RCC 7860 (cell line): Measurements from ENCODE around the gene AKAP1.
A peak's percentile ranks its signal among the peaks of the same experiment; 100 is the strongest.
"Not testable (repeated sequence)": the region's sequence is repeated elsewhere in the genome, so short reads cannot be mapped to it uniquely, and the experiment has no call there.

ENCODE experiments used
- DNase-seq: peaks from one replicate; pipeline ENCODE4 v3.0.0-alpha.2; 2015; ENCODE audit warnings: low spot score
- FAIRE-seq: peaks from 2 replicates; lab custom pipeline; 2012; peaks lifted over from hg19 to GRCh38; lab: Jason Lieb, UNC

The AKAP1 gene

DNA sequence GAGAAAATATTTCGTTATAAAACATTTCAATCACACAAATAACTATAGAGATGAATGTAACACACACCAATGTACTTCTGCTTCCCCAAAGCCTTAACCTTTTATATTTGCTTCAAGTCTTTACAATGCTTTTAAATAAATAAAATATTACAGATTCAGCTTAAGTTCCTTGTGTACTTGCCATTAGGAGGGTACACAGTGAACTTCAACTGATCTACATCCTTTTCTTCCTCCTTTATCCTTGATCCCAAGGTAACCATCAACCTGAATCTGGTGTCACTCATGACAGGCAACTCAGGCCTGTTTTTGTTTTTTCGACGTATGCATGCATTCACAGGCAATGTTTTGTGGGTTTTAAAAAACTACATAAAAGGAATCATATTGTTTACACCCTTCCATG is 9.3 kb upstream of the AKAP1 start:
- no peak for DNase-seq
- FAIRE-seq: no peak

DNA sequence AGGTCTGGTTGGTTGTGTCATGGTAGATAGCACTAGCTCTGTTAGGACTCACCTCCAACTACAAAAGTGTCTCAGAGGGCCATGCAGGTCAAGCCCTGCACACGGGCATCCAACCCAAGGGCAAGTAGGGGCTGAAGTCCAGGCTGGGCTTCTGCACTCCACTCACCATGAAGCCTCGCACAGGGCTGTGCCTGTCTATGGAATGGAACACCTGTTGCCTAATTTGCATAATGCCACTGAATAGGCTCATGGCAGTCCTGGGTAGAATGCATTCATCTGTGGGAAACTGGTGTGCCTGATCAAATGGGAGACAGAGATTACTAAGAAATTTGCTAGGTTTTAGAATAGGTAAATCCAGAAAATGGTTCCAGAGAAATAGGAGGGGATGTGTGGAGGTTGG is 8.0 kb upstream of the AKAP1 start:
- DNase-seq: no peak
- no peak for FAIRE-seq

DNA sequence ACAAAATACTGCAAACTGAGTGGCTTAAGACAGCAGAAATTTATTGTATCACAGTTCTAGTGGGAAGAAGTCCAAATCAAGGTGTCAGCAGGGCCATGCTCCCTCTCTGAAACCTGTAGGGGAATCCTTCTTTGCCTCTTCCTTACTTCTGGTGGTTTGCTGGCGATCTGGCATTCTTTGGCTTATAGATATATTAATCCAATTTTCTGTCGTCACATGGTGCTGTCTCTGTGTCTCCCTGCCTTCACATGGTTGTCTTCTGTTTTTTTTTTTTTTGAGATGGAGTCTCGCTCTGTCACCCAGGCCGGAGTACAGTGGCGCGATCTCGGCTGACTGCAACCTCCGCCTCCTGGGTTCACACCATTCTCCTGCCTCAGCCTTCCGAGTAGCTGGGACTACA is 6.8 kb upstream of the AKAP1 start:
- DNase-seq: no peak
- no peak for FAIRE-seq

DNA sequence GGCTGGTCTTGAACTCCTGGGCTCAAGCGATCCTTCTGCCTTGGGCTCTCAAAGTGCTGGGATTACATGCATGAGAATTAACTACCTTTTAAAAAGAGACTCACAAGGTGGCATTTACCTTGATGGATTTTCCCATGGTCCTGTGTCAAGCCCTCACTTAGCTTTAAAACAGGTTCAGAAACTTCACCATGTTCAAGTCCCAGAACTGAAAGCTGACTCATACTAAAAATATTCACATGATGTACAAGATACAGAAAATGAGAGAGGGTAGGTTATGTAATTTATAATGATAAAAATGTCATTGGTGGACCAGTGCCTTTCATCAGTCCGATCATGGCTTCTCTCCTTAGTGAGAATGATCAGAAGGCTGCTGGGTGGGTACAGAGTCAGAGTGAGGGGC is 4.3 kb upstream of the AKAP1 start:
- FAIRE-seq: no peak

DNA sequence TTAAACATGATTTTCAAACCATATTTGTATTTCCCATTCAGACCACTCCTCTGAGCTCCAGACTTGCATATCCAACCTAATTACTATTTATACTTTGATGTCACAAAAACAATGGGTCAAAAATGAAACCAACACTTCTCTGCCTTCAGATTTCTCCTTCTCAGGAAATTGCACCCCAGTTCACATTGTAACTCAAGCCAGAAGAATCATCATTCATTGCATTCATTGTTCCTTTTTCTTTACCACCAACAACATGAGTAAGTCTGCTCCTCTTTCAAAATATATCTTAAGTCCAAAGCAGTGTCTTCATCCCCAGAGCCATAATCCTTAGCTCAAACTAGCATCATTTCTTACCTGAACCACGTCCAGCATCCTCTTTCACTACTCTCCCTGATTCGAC is 2.6 kb upstream of the AKAP1 start:
- no peak for FAIRE-seq
- DNase-seq: no peak

More for the DNA sequence above, 4.3 kb upstream of the AKAP1 start:
- DNase-seq: no peak

DNA sequence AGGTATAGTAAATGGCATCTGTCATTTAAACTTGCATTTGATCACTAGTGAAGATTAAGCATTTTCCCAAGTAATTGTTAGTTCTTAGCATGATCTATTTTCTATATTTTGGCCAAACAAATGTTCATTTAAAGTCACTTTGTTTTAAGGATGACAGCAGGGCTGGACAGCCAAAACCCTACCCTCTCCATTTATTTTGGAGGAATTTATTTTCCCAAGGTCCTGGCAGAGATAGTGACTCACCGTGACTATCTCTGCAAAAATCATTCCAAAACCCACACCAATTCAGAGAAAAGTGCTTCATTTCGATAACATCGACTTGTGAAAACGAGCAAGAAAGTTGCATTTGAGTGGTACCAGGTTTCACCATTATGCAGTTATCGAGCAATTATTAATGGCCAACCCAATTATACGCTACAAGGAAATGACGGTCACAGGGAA is 665 bp upstream of the AKAP1 start:
- FAIRE-seq (no peak), DNase-seq (no peak)

DNA sequence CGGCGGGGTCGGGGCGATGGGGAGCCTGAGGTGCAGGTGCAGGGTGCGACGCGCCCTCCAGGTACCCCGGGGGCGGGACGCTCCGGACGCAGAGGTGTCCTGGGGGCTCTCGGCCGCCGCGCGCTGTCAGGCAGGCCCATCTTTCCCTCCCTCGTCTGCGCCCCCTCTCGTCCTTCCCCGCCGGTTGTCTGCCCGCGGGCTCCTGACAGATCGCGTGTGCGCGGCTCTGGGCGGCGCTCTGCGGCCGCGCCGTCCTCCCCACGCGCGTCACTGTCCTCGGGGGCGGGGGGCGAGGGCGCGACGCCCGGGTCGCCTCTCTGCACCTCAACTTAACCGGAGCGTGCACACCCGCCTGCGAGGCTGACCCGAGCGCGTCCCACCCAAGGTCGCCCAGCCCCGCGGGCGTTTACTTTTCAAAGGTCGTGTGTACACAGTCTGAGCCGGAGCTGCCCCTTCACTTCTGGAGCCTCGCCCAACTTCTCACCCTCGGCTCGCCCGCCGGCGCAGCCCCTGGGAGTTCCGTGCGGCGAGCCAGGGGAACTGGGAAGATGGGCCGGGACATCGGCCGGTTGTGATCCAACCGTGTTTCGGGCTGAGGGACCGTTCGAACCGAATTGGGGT is 512 bp downstream of the AKAP1 start:
- FAIRE-seq (no peak), DNase-seq (no peak)

DNA sequence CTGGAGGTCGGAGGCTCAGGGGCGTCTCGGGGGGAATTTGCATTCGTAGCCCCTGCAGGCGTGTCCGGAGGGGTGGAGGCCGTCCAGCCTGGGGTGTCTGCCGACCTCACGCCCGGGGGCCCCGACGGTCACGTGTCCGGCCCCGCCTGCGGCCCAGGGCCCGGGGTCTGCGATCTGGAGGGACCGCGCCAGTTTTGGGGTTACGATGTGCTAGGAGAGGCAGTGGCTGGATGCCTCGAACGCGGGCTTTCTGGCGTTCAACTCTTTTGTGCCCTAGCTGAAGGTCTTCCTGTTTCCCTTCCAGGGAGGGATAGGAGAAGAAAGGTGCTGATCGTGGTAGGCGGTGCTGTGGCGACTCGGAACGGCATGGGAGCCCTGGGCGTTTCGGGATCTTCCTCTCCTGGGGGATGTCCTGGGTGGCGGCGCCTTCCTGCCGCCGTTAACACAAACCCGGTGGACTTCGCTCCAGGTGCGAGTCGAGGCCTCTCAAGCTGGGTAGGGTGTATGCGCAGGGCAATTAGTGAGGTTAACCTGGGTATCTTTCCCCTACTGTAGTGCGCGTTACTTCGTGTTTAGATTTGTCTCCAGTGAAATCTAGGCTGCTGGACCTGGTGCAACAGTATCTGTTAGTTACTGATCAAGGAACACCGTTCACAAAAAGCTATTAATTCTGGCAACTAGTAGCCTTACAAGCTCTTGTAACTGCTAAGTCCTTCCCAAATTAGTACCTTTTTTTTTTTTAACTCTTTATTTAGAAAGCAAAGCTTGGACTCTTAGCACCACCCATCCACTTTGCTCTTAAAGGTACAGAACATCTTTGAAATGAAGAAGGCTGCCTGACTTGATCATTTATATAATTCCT is 1.3 kb downstream of the AKAP1 start:
- FAIRE-seq (no peak), DNase-seq (no peak)

DNA sequence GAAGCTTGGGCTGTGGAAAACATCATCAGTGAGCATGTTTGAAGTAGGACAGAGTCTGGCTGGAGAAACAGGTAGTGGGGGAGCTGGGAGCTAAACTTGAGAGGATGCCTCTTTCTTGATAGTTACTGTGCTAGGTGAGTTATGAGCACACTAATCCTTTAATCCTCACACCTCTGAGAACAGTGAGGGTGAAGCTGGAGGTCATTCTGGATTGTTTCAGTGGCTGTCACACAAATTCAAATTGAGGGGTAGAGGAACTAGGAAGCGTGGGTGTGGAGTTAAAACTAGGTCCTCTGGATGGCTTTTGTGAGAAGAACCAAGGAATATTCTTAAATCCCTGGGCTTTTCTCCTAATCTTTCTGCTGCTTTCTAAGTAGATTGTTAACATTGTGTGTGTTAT is 3.3 kb downstream of the AKAP1 start:
- DNase-seq: no peak
- FAIRE-seq: no peak

DNA sequence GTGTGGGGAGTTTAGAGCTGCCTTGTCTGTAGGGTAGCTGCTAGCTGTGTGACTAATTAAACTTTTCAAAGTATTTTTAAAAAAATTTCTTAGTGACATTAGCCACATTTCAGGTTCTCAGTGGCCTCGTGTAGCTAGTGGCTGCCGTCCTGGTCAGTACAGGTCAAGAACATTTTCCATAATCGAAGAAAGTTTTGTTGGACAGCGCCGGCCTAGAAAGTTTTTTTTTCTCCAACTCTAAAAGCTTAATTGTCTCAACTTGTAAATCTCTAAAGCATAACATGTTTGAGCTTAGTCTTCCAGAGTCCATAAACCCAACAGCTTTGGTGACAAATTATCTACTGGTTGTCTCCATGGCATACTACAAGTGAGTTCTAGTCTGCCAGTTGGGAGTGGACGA is 4.3 kb downstream of the AKAP1 start:
- DNase-seq (no peak), FAIRE-seq (no peak)

DNA sequence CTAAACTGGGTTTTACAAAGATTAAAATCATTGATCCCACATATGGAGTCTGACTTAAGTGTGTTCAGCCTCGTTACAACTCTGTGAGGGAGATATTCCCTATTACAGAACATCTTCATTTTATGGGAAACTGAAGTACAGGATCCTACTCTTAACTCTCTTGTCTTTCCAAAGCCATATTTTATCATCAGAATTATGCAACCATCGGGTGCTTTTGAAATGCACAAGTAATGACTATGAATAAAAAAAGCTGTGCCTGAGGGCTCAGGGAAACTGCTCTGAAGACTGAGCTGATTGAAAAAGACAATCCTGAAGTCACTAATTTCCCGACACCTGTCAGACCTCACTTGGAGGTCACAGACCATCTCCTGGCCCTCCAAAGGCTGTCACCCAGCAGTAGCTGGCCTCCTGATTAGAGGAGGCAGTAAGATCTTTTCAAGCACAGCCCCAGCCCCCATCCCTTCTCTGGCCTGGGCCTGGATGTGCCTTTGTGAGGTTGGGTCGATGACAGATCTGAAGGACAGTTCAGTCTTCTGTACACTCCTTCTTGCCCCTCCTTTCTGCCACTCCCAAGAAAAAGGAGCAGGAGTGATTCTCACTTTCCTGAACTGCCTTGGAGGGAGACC is 5.6 kb downstream of the AKAP1 start:
- no peak for FAIRE-seq
- DNase-seq: no peak

DNA sequence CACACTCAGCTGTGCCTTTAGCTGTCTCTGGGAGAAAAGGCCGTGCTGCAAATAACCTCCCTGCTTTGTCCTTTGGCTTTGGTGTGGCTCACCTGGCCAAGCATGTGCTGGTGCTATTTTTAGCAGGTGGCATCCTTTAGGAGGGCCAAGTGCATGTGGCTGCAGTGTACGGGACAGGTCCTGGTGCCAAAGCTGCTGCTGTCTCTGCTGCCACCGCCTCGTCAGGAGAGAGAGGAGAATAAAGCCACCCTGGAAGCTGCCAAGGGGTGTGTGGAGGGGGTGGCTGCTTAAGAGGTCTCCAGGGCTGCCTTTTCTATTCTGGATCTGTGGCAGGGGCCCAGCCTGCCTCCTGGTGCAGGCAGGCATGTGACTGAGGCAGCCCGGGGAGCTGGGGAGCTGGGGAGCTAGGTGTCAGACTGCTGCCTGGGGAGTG is 6.2 kb downstream of the AKAP1 start:
- FAIRE-seq: no peak

DNA sequence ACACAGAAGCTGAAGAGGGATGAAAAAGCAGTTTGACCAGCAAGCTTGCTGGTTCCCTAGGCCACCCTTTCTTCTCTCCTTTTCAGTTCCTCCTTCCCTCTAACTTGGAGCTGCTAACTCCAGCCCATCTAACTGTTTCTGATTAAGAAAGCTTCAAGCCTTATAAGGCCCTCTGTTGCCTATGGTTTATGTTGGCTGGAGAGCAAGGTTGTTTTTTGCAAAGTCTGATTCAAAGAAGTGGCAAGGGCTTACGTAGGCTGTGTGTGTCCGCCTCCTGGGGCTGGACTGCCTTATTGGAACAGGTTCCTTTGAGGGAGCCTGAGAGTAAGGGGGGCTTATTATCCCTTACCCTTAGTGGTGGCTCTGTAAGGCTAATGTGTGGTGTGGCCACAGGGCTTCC is 7.1 kb downstream of the AKAP1 start:
- no peak for DNase-seq
- FAIRE-seq: no peak

More for the DNA sequence above, 6.2 kb downstream of the AKAP1 start:
- DNase-seq: no peak

DNA sequence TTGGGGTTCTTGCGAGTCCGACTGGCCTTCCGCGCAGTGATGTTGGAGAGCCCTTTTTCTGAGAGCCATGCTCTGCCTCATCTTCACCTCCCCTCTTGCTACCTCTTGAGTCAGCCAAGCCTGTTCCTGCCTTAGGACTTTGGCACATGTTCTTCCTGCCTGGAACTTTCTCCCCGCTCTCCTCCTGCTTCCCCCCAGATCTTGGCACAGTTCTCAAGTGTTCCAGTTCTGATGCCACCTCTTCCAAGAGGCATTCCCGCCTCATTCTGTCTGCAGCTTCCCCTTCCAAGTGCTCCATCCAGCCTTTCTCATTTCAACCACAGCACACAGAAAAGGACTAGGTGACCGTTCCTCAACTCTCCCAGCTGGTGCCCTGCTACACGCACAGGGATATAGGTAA is 7.7 kb downstream of the AKAP1 start:
- no peak for DNase-seq
- no peak for FAIRE-seq

DNA sequence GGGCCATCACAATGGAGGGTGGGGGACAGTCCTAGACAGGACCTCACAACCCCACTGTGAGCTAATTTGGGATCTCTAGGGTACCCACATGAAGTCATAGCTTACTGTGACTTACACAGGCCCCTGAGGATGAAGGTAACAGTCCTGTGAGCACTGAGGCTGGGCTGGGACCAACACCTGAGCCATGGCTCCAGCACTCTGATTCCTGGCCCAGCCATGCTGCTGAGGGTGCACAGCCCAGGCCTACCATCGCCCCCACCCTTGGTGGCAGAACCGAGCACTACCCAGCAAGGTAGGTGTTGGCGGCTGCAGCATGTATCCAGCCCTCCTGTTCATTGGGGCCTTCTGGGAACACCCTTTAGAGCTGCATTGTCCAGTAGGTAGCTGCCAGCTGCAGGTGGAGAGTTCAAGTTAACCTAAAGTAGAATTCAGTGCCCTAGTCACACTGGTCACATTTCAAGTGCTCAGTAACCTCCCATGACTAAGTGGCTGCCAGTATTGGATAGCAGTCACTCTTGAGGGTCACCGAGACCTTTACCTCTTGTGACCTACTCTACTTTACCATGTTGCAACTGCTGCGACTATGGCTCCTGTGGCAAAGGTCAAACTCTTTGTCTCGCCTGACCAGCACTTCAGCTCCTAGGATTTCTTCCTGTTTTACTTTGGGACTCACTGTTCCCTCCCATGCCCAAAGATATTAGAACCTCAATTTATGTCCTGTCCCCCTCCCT is 11.6 kb downstream of the AKAP1 start:
- FAIRE-seq (no peak), DNase-seq (no peak)

DNA sequence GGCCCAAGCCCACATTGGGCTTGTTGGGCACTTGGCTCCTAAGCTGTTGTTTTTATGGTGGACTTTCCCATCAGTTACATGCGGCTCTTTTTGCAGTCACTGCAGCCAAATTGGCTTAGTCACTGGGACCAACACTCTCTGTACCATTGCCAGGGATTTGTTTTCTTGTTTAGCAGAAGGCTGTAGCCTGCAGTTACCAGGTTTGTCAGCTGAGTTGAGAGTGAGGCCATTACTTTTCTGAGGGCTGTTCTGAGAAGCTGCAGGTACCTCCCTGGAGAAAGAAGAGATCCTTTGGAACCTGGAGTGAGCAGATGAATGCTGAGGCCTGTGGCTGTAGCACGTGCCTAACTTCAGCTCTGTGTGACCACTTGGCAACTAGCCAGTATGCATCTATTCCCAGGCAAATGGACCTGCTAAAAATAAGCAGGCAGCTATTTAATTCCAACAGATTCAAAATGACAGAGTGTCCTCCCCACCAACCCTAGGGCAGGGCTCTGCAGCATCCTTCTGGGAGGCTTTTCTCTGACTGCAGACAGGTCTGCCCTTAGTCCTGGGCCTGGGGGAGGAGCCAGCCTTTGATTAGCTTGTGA is 12.9 kb downstream of the AKAP1 start:
- DNase-seq (no peak), FAIRE-seq (no peak)

DNA sequence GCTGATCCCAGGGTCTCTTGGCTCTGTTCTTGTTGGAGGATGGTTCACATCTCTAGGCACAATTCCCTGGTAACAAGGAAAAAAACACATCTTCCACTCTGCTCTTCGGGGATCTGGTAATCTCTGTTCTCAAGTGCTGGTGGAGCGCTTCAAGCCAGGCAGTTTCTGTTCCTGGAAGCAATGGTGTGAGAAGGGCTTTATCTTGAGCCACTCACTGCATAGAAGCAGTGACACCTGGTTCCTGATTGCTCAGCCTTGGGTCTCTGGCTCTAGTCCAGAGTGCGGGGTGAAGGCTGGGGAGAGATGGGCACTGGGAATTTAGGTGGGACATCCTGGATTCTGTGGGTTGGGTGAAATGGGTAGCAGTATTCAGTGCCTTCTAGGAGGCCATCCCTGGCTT is 14.1 kb downstream of the AKAP1 start:
- DNase-seq: no peak
- no peak for FAIRE-seq

DNA sequence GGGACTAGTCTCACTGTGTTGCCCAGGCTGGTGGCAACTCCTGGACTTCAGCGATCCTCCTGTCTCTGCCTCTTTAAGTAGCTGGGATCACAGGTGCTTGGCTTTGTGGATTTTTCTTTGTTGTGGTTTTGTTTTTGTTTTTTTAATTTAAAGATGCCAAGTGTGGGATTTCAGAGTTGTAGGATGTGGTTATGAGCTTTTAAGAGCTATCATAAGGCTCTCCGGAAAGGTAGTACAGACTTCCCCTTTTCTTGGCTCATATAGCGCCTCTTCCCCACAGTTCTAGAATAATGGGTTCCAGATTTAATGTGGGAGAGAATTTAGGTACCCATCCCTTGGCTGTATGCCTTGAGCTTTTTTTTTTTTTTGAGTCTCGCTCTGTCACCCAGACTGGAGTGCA is 17.1 kb downstream of the AKAP1 start:
- DNase-seq: no peak
- FAIRE-seq: no peak

DNA sequence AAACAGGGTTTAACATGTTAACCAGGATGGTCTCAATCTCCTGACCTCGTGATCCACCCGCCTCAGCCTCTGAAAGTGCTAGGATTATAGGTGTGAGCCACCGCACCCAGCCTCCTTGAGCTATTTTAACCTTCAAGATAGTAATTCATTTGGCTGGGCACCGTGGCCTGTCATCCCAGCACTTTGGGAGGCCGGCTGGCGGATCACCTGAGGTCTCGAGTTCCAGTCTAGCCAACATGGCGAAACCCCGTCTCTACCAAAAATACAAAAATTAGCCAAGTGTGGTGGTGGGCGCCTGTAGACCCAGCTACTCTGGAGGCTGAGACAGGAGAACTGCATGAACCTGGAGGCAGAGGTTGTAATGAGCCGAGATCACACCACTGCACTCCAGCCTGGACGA is 17.6 kb downstream of the AKAP1 start:
- DNase-seq, FAIRE-seq: not testable (repeated sequence)

DNA sequence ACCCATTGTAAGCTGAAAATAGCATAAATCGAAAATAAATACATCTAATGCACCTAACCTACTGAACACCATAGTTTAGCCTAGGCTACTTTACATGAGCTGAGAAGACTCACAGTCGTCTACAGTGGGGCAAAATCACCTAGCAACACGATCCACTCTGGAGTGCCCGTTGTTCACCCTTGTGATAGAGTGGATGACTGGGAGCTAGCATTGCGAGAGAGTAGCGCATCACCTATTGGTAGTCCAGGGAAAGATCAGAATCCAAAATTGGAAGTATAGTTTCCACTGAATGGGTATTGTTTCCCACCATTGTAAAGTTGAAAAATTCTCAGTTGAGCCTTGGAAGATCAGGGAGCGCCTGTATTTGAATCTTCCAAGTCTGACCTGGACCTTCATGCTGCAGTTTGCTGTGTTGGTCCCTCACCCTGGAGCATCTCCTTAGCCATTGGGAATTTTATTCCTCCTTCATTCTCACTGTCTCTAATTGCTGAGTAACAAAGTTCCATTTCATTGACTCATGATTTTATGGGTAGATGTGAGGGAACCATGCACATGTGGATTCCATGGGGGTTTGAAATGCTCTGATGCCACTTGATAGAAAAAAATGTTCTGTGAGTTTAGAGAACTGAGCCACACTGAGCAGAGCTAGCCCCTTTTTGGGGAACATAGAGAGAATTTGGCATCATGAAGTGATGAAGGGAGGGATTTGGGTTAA is 19.6 kb downstream of the AKAP1 start:
- DNase-seq (peak; percentile 29), FAIRE-seq (no peak)
